Gastroesophageal sphincter (tissue), 3 donors: Measurements from ENCODE around the gene CUX1.

Experiments used
- POLR2A ChIP-seq, 2 donors: fragments of 450-650 bp; IDR thresholded peaks; one replicate each; pipeline ENCODE4 v1.6.1; 2017; ENCODE audit warnings: antibody characterized with exemption in 2 of 2, mild to moderate bottlenecking in 2 of 2, moderate library complexity in 1 of 2
- POLR2AphosphoS5 ChIP-seq: sonication (generic); formaldehyde crosslinking; IDR thresholded peaks from one replicate; pipeline ENCODE4 v1.6.1; 2017; ENCODE audit warnings: antibody characterized with exemption
- TF ChIP-seq, protein P1 (sequence below), 4 experiments: fragments of 200-600 bp in 2 of 4; fragments of 450-650 bp in 2 of 4; sonication (generic) in 1 of 4; IDR thresholded peaks; one replicate each; pipeline ENCODE4 v1.5.1; 2017 to 2019; ENCODE audit warnings: antibody characterized with exemption in 4 of 4, mild to moderate bottlenecking in 2 of 4, moderate library complexity in 2 of 4

- no peak for TF ChIP-seq POLR2A (IDR thresholded peaks at IDR 0.05)
- TF ChIP-seq, protein P1, sequence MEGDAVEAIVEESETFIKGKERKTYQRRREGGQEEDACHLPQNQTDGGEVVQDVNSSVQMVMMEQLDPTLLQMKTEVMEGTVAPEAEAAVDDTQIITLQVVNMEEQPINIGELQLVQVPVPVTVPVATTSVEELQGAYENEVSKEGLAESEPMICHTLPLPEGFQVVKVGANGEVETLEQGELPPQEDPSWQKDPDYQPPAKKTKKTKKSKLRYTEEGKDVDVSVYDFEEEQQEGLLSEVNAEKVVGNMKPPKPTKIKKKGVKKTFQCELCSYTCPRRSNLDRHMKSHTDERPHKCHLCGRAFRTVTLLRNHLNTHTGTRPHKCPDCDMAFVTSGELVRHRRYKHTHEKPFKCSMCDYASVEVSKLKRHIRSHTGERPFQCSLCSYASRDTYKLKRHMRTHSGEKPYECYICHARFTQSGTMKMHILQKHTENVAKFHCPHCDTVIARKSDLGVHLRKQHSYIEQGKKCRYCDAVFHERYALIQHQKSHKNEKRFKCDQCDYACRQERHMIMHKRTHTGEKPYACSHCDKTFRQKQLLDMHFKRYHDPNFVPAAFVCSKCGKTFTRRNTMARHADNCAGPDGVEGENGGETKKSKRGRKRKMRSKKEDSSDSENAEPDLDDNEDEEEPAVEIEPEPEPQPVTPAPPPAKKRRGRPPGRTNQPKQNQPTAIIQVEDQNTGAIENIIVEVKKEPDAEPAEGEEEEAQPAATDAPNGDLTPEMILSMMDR (IDR thresholded peaks at IDR 0.05), result no peak
- no peak for TF ChIP-seq POLR2AphosphoS5
These were observed 440.8 kb downstream of the CUX1 start for GRCh38 chr7:102258073-102258748.
